A549 (cell line): ENCODE results near the gene SDC4. TPM values are rescaled to one million over a fixed set of nuclear protein-coding genes. Genes with fewer than 3 reads are reported as not detected.

Source experiments
- ATAC-seq, 2 experiments: fragments of 200-7000 bp in 1 of 2; fragments of >200 bp in 1 of 2; cut with Nextera tagmentation in 1 of 2; cut with Tn5 transposase in 1 of 2; 3 replicates each; pipeline versions ENCODE4 v1.8.0 to v1.9.1; 2018 to 2020; ENCODE audit warnings: mild to moderate bottlenecking in 1 of 2, moderate library complexity in 1 of 2
- CTCF ChIA-PET: fragments of 300-600 bp; sonication (Branson Sonifier 250); formaldehyde crosslinking; extraction: SDS; loops from one replicate; lab custom pipeline; 2021; ENCODE audit warnings: antibody characterized with exemption, inconsistent platforms; lab: Yijun Ruan, JAX
- POLR2A ChIA-PET: fragments of 350-600 bp; formaldehyde crosslinking; extraction: SDS; loops from one replicate; lab custom pipeline; 2021; ENCODE audit warnings: antibody characterized with exemption, inconsistent platforms; lab: Yijun Ruan, JAX
- DNase-seq, 2 experiments: peaks; one replicate each; pipeline versions ENCODE4 v3.0.0 to v3.0.0-alpha.2; 2011 to 2016; ENCODE audit warnings: low read depth in 1 of 2, low spot score in 1 of 2
- FAIRE-seq: peaks from 2 replicates; lab custom pipeline; 2011; peaks lifted over from hg19 to GRCh38; lab: Jason Lieb, UNC
- H3K27ac ChIP-seq, 2 experiments: fragments of >200 bp; sonication (Bioruptor Twin); formaldehyde crosslinking; 3 replicates each; pipeline ENCODE4 v1.5.1; 2016 to 2017
- H3K4me1 ChIP-seq: fragments of >200 bp; sonication (Bioruptor Twin); formaldehyde crosslinking; 3 replicates; pipeline ENCODE4 v1.6.1; 2016
- H3K4me2 ChIP-seq: fragments of >200 bp; sonication (Bioruptor Twin); formaldehyde crosslinking; 3 replicates; pipeline ENCODE4 v1.6.1; 2016
- H3K4me3 ChIP-seq: fragments of >200 bp; sonication (Bioruptor Twin); formaldehyde crosslinking; 3 replicates; pipeline ENCODE4 v1.5.1; 2016
- H3K9me3 ChIP-seq: fragments of >200 bp; sonication (Bioruptor Twin); formaldehyde crosslinking; 3 replicates; pipeline ENCODE4 v1.6.1; 2016
- BCL3 ChIP-seq: fragments of >200 bp; sonication (Bioruptor Twin); formaldehyde crosslinking; IDR thresholded peaks from 3 replicates; pipeline ENCODE4 v1.6.1; 2016
- BHLHE40 ChIP-seq: IDR thresholded peaks from 2 replicates; pipeline ENCODE4 v1.6.1; 2012; ENCODE audit warnings: low read depth, low read length, inconsistent platforms
- CBX2 ChIP-seq: fragments of 200-600 bp; sonication (generic); IDR thresholded peaks from 2 replicates; pipeline ENCODE4 v1.6.1; 2016; ENCODE audit warnings: low read depth, mild to moderate bottlenecking, borderline replicate concordance
- CEBPB ChIP-seq, 2 experiments: fragments of >200 bp in 1 of 2; sonication (Bioruptor Twin) in 1 of 2; formaldehyde crosslinking in 1 of 2; IDR thresholded peaks; 2 replicates each; pipeline ENCODE4 v1.6.1; 2012 to 2016
- CHD2 ChIP-seq: fragments of 150-350 bp; IDR thresholded peaks from 2 replicates; pipeline ENCODE4 v1.6.1; 2014; ENCODE audit warnings: low read length; ENCODE audit not compliant: partially characterized antibody
- CHD4 ChIP-seq: fragments of 200-600 bp; sonication (generic); IDR thresholded peaks from 2 replicates; pipeline ENCODE4 v1.6.1; 2016; ENCODE audit warnings: antibody characterized with exemption, mild to moderate bottlenecking, borderline replicate concordance
- ELK1 ChIP-seq: fragments of 150-350 bp; IDR thresholded peaks from 2 replicates; pipeline ENCODE4 v1.6.1; 2014; ENCODE audit warnings: low read depth, mild to moderate bottlenecking, low read length
- EP300 ChIP-seq, 2 experiments: fragments of >200 bp; sonication (Bioruptor Twin); formaldehyde crosslinking; IDR thresholded peaks; 2 replicates in 1 of 2; 3 replicates in 1 of 2; pipeline ENCODE4 v1.6.1; 2016 to 2017
- FOSL2 ChIP-seq, 2 experiments: fragments of 450-650 bp in 1 of 2; fragments of >200 bp in 1 of 2; sonication (Bioruptor Twin) in 1 of 2; formaldehyde crosslinking; IDR thresholded peaks; 2 replicates each; pipeline versions ENCODE4 v1.5.0 to v1.6.1; 2016 to 2020; ENCODE audit warnings: mild to moderate bottlenecking in 1 of 2, moderate library complexity in 1 of 2
- HDAC2 ChIP-seq: fragments of 200-600 bp; sonication (generic); IDR thresholded peaks from 2 replicates; pipeline ENCODE4 v1.6.1; 2016
- HOXB13 ChIP-seq: fragments of 250-450 bp; sonication (Bioruptor Pico); IDR thresholded peaks from 2 replicates; pipeline ENCODE4 v1.5.0; 2020; ENCODE audit warnings: low read depth, mild to moderate bottlenecking, moderate library complexity
- HOXB5 ChIP-seq: fragments of 250-450 bp; sonication (Bioruptor Pico); IDR thresholded peaks from 2 replicates; pipeline ENCODE4 v1.5.0; 2020; ENCODE audit warnings: mild to moderate bottlenecking, moderate library complexity
- JUN ChIP-seq, 2 experiments: fragments of >200 bp; sonication (Bioruptor Twin); formaldehyde crosslinking; IDR thresholded peaks; 2 replicates in 1 of 2; 3 replicates in 1 of 2; pipeline ENCODE4 v1.6.1; 2016 to 2017
- JUNB ChIP-seq: fragments of >200 bp; sonication (Bioruptor Twin); formaldehyde crosslinking; IDR thresholded peaks from 2 replicates; pipeline ENCODE4 v1.6.1; 2016
- KDM1A ChIP-seq: fragments of 200-600 bp; sonication (generic); IDR thresholded peaks from 2 replicates; pipeline ENCODE4 v1.6.1; 2016; ENCODE audit warnings: low read depth, mild to moderate bottlenecking
- MAZ ChIP-seq: fragments of 150-350 bp; IDR thresholded peaks from 2 replicates; pipeline ENCODE4 v1.6.1; 2014; ENCODE audit warnings: antibody characterized with exemption, low read depth, low read length, borderline replicate concordance
- MYC ChIP-seq: IDR thresholded peaks from 2 replicates; pipeline ENCODE4 v1.6.1; 2012; ENCODE audit warnings: mild to moderate bottlenecking, inconsistent platforms, low read length, improper control_type of control experiment, borderline replicate concordance
- NPAS2 ChIP-seq: fragments of 250-450 bp; sonication (Bioruptor Pico); IDR thresholded peaks from 2 replicates; pipeline ENCODE4 v1.8.0; 2022; ENCODE audit warnings: mild to moderate bottlenecking, moderate library complexity, borderline replicate concordance
- RAD21 ChIP-seq, 2 experiments: fragments of >200 bp in 1 of 2; sonication (Bioruptor Twin) in 1 of 2; formaldehyde crosslinking in 1 of 2; IDR thresholded peaks in 1 of 2; conservative IDR thresholded peaks in 1 of 2; 2 replicates in 1 of 2; 3 replicates in 1 of 2; pipeline ENCODE4 v1.6.1; 2012 to 2018; ENCODE audit warnings: inconsistent platforms in 1 of 2
- RCOR1 ChIP-seq: fragments of 150-350 bp; IDR thresholded peaks from 2 replicates; pipeline ENCODE4 v1.6.1; 2014; ENCODE audit warnings: antibody characterized with exemption, low read length, low read depth
- REST ChIP-seq: fragments of 200-600 bp; sonication (generic); IDR thresholded peaks from 2 replicates; pipeline ENCODE4 v1.6.1; 2016; ENCODE audit warnings: antibody characterized with exemption, mild to moderate bottlenecking, moderate library complexity
- SREBF2 ChIP-seq: fragments of 450-650 bp; IDR thresholded peaks from 2 replicates; pipeline ENCODE4 v1.6.1; 2014; ENCODE audit warnings: mild to moderate bottlenecking, moderate library complexity
- ZC3H11A ChIP-seq: fragments of 450-650 bp; IDR thresholded peaks from 2 replicates; pipeline ENCODE4 v1.6.1; 2014; ENCODE audit warnings: antibody characterized with exemption, mild to moderate bottlenecking
- ZSCAN20 ChIP-seq: fragments of 250-450 bp; sonication (Bioruptor Pico); IDR thresholded peaks from 2 replicates; pipeline ENCODE4 v1.8.0; 2022; ENCODE audit warnings: mild to moderate bottlenecking, moderate library complexity
- WGBS: methylation state at CpG from one replicate; pipeline ENCODE4 v1.1.6; 2017; ENCODE audit errors: missing lambda C conversion rate; 5-methylcytosine and 5-hydroxymethylcytosine counted together
- polyA plus RNA-seq, 4 experiments: library from polyadenylated mRNA; depleted of rRNA in 3 of 4; stranded (reverse); fragments of >200 nt; fragmentation: RNase III in 1 of 4; extraction: RNeasy Plus Mini Kit Qiagen cat#74134 plus additional on column Dnase treatment in 1 of 4; gene quantifications; 2 replicates in 3 of 4; 3 replicates in 1 of 4; pipeline ENCODE4 v1.2.3, GENCODE V29; 2011 to 2017

SDC4 gene
- polyA plus RNA-seq, 2 of the 4 experiments (the other 2 are of a cell fraction), result 27.4 to 35.6 TPM

GRCh38 chr20:45339084-45339483 is 9.1 kb downstream of the SDC4 start:
- WGBS, result 87% methylated on average over 6 of the region's 6 CpGs
- Histone ChIP-seq H3K27ac (peak overlapping the region; percentile 84 to 96), H3K9me3 (no peaks in the 10 kb centered on the region), H3K4me1 (peaks cover 91% of the 10 kb centered on the region), H3K4me3 (no peak overlapping the region), H3K4me2 (peak overlapping the region; percentile 80)
- no peak for ATAC-seq
- POLR2A ChIA-PET, result no interaction called here
- FAIRE-seq, result no peak
- TF ChIP-seq KDM1A, result no peak
- TF ChIP-seq CHD2, result no peak
- TF ChIP-seq ZSCAN20 (CRISPR knock-in tag), result no peak
- TF ChIP-seq HOXB5 (CRISPR knock-in tag), result no peak
- CTCF ChIA-PET, result interaction anchor here (0.7 to 9.3 kb wide), 6 partner anchors 16 to 98 kb away, joined by 3 to 72 read pairs (median 6); partner anchors contain the start of gene SYS1
- DNase-seq, result no peak

GRCh38 chr20:45338121-45339030 is 9.8 kb downstream of the SDC4 start:
- Histone ChIP-seq H3K4me2 (peak overlapping the region; percentile 80), H3K4me1 (peaks cover 84% of the 10 kb centered on the region), H3K9me3 (no peaks in the 10 kb centered on the region), H3K27ac (peak overlapping the region; percentile 84 to 96), H3K4me3 (no peak overlapping the region)
- WGBS, result 84% methylated on average over 11 of the region's 11 CpGs
- ATAC-seq (no peak), FAIRE-seq (no peak), DNase-seq (no peak)
- ChIA-PET CTCF (interaction anchor here (0.7 to 9.3 kb wide), 10 partner anchors 9 to 433 kb away, joined by 3 to 82 read pairs (median 6); partner anchors contain the start of gene SYS1), POLR2A (interaction anchor here (4.2 kb wide), 1 partner anchor 9 kb away, joined by 46 read pairs; the partner anchor contains the start of gene SDC4)
- no peak for TF ChIP-seq HOXB13 (CRISPR knock-in tag)
- TF ChIP-seq BCL3, result no peak

GRCh38 chr20:45337367-45338120 is 10.7 kb downstream of the SDC4 start:
- no peaks in the 10 kb centered on the region for H3K9me3 ChIP-seq
- ChIA-PET CTCF (interaction anchor here (1.0 to 9.3 kb wide), 16 partner anchors 9 to 686 kb away, joined by 3 to 82 read pairs (median 6); partner anchors contain the start of genes SDC4 and SYS1), POLR2A (interaction anchor here (1.0 to 4.2 kb wide), 4 partner anchors 10 to 36 kb away, joined by 3 to 46 read pairs (median 7); partner anchors contain the start of genes SDC4 and SYS1)
- peaks cover 75% of the 10 kb centered on the region for H3K4me1 ChIP-seq
- peak; percentile 41 to 63 for ATAC-seq
- 8% methylated on average over 15 of the region's 15 CpGs for WGBS
- H3K27ac ChIP-seq, result peak overlapping the region; percentile 84 to 96
- no peak for FAIRE-seq
- peak in 1 of 2 experiments; percentile 59 for DNase-seq
- peak overlapping the region; percentile 0; the same call in 1 of the 3 replicates for H3K4me3 ChIP-seq
- H3K4me2 ChIP-seq, result peak overlapping the region; percentile 80
- no peak for TF ChIP-seq CHD2
- TF ChIP-seq CBX2, result no peak
- TF ChIP-seq BHLHE40, result no peak
- no peak for TF ChIP-seq ZC3H11A
- no peak for TF ChIP-seq SREBF2
- TF ChIP-seq RAD21 (conservative IDR thresholded peaks at IDR 0.05 in 1 of 2, IDR thresholded peaks at IDR 0.05 in 1 of 2), result no peak
- TF ChIP-seq JUN (IDR thresholded peaks at IDR 0.05), result no peak
- no peak for TF ChIP-seq MYC
- TF ChIP-seq EP300 (IDR thresholded peaks at IDR 0.05), result 0 out of 5 replicates have a peak, but pooled peaks of 1 of the 2 experiments have one; percentile 21
- no peak for TF ChIP-seq NPAS2 (CRISPR knock-in tag)
- no peak for TF ChIP-seq FOSL2 (IDR thresholded peaks at IDR 0.05)
- TF ChIP-seq FOSL2 (CRISPR knock-in tag; IDR thresholded peaks at IDR 0.05), result no peak; the same call in 1 of the 2 replicates
- no peak for TF ChIP-seq CEBPB (IDR thresholded peaks at IDR 0.05)
- no peak for TF ChIP-seq MAZ
- no peak for TF ChIP-seq CHD4
- TF ChIP-seq RCOR1, result no peak
- 0 out of 2 replicates have a peak, but pooled peaks have one; percentile 18 for TF ChIP-seq JUNB
- no peak for TF ChIP-seq HDAC2
- TF ChIP-seq ELK1, result no peak
- TF ChIP-seq REST, result peak; percentile 47
